GM12878 (cell line): ENCODE data around the gene ITGA3. TPM values are rescaled to one million over a fixed set of nuclear protein-coding genes. Genes with fewer than 3 reads are reported as not detected.

Source experiments
- ATAC-seq: fragments of 200-7000 bp; cut with Tn5 transposase; 3 replicates; pipeline ENCODE4 v1.9.1; 2020; ENCODE audit warnings: mild to moderate bottlenecking, moderate library complexity
- BruUV-seq: library from RNA; stranded (reverse); fragments of 400-500 nt; replicated peaks from 2 replicates; lab custom pipeline; 2021; lab: Mats Ljungman, UMichigan
- CTCF ChIA-PET: fragments of 300-600 bp; sonication (Branson Sonifier 250); formaldehyde crosslinking; extraction: SDS; loops from one replicate; lab custom pipeline; 2021; ENCODE audit warnings: inconsistent platforms; lab: Yijun Ruan, JAX
- POLR2A ChIA-PET: fragments of 350-600 bp; formaldehyde crosslinking; extraction: SDS; loops from one replicate; lab custom pipeline; 2021; ENCODE audit warnings: inconsistent platforms; lab: Charles Lee
- RAD21 ChIA-PET: fragments of 300-600 bp; sonication (Branson Sonifier 250); formaldehyde crosslinking; loops from one replicate; lab custom pipeline; 2023; ENCODE audit warnings: antibody characterized with exemption; ENCODE audit not compliant: unreplicated experiment; lab: Charles Lee
- SMC1A ChIA-PET: fragments of 300-600 bp; sonication (Branson Sonifier 250); formaldehyde crosslinking; loops from one replicate; lab custom pipeline; 2023; ENCODE audit not compliant: unreplicated experiment, uncharacterized antibody; lab: Charles Lee
- DNase-seq: peaks from one replicate; pipeline ENCODE4 v3.0.0-alpha.2; 2011; ENCODE audit warnings: low read depth, low spot score
- FAIRE-seq: peaks from 3 replicates; lab custom pipeline; 2011; peaks lifted over from hg19 to GRCh38; lab: Jason Lieb, UNC
- H2AFZ ChIP-seq: 2 replicates; pipeline ENCODE4 v1.6.0; 2011; ENCODE audit warnings: low read depth, low read length, control low read depth; ENCODE audit not compliant: control insufficient read depth
- H3K27ac ChIP-seq: 2 replicates; pipeline ENCODE4 v1.5.1; 2011; ENCODE audit warnings: control low read depth; ENCODE audit not compliant: control insufficient read depth, insufficient read depth
- H3K27me3 ChIP-seq, 2 experiments: replicated peaks in 1 of 2; 2 replicates each; pipeline versions ENCODE4 v1.6.0 to v1.6.1; 2011; ENCODE audit warnings: low read length in 1 of 2; ENCODE audit not compliant: control insufficient read depth in 2 of 2, insufficient read depth in 2 of 2
- H3K36me3 ChIP-seq, 2 experiments: 2 replicates each; pipeline ENCODE4 v1.5.1; 2011; ENCODE audit warnings: low read length in 1 of 2; ENCODE audit not compliant: control insufficient read depth in 2 of 2, insufficient read depth in 2 of 2
- H3K4me1 ChIP-seq: 2 replicates; pipeline ENCODE4 v1.6.1; 2011; ENCODE audit warnings: mild to moderate bottlenecking, low read length, moderate library complexity, mixed read lengths; ENCODE audit not compliant: control insufficient read depth, insufficient read depth
- H3K4me2 ChIP-seq: 2 replicates; pipeline ENCODE4 v1.6.0; 2011; ENCODE audit warnings: control low read depth; ENCODE audit not compliant: control insufficient read depth, insufficient read depth
- H3K4me3 ChIP-seq: fragments of 200-600 bp; sonication (generic); 2 replicates; pipeline ENCODE4 v1.5.1; 2016
- H3K79me2 ChIP-seq: 2 replicates; pipeline ENCODE4 v1.6.0; 2011; ENCODE audit warnings: low read length; ENCODE audit not compliant: control insufficient read depth, insufficient read depth
- H3K9ac ChIP-seq: 2 replicates; pipeline ENCODE4 v1.8.0; 2011; ENCODE audit warnings: low read length, control low read depth, mixed read lengths; ENCODE audit not compliant: control insufficient read depth, insufficient read depth
- H3K9me3 ChIP-seq: replicated peaks from 3 replicates; pipeline ENCODE4 v1.5.1; 2011; ENCODE audit warnings: mild to moderate bottlenecking, low read length; ENCODE audit not compliant: control insufficient read depth, insufficient read depth
- H4K20me1 ChIP-seq: 2 replicates; pipeline ENCODE4 v1.6.0; 2011; ENCODE audit not compliant: control insufficient read depth, insufficient read depth
- BACH1 ChIP-seq: fragments of 450-650 bp; IDR thresholded peaks from 2 replicates; pipeline ENCODE4 v1.6.1; 2017; ENCODE audit warnings: mild to moderate bottlenecking, borderline replicate concordance
- E2F8 ChIP-seq: fragments of 450-650 bp; IDR thresholded peaks from 2 replicates; pipeline ENCODE4 v1.6.1; 2018; ENCODE audit warnings: mild to moderate bottlenecking, low read depth, moderate library complexity; ENCODE audit not compliant: partially characterized antibody
- ELK1 ChIP-seq: IDR thresholded peaks from 2 replicates; pipeline ENCODE4 v1.6.1; 2012; ENCODE audit warnings: low read depth, low read length, improper control_type of control experiment
- JUNB ChIP-seq: IDR thresholded peaks from 2 replicates; pipeline ENCODE4 v1.6.1; 2016; ENCODE audit warnings: antibody characterized with exemption, mild to moderate bottlenecking
- JUND ChIP-seq: IDR thresholded peaks from 2 replicates; pipeline ENCODE4 v1.6.1; 2012; ENCODE audit warnings: low read depth, mild to moderate bottlenecking, low read length, improper control_type of control experiment, moderate library complexity
- MEF2A ChIP-seq: IDR thresholded peaks from 2 replicates; pipeline ENCODE4 v1.6.1; 2011; ENCODE audit warnings: low read depth, mild to moderate bottlenecking, low read length, moderate library complexity; ENCODE audit not compliant: insufficient read depth
- MLLT1 ChIP-seq: fragments of 450-650 bp; IDR thresholded peaks from 2 replicates; pipeline ENCODE4 v1.6.1; 2016; ENCODE audit warnings: mild to moderate bottlenecking
- MYB ChIP-seq: fragments of 150-350 bp; IDR thresholded peaks from 2 replicates; pipeline ENCODE4 v1.6.1; 2014; ENCODE audit warnings: mild to moderate bottlenecking, low read depth, low read length, borderline replicate concordance
- PAX5 ChIP-seq: IDR thresholded peaks from 2 replicates; pipeline ENCODE4 v1.6.1; 2011; ENCODE audit warnings: low read depth, low read length, borderline replicate concordance
- RAD21 ChIP-seq: IDR thresholded peaks from 2 replicates; pipeline ENCODE4 v1.6.1; 2011; ENCODE audit warnings: mild to moderate bottlenecking, low read depth, low read length, moderate library complexity; ENCODE audit not compliant: insufficient read depth
- RELB ChIP-seq: fragments of 450-650 bp; IDR thresholded peaks from 2 replicates; pipeline ENCODE4 v1.6.1; 2017; ENCODE audit warnings: low read depth, mild to moderate bottlenecking, moderate library complexity
- SKIL ChIP-seq: fragments of 450-650 bp; IDR thresholded peaks from 2 replicates; pipeline ENCODE4 v1.6.1; 2017; ENCODE audit warnings: mild to moderate bottlenecking, low read depth, inconsistent platforms; ENCODE audit not compliant: poor library complexity, severe bottlenecking
- WGBS: methylation state at CpG from one replicate; pipeline ENCODE4 v1.1.6; 2016; ENCODE audit warnings: low lambda C conversion rate; ENCODE audit not compliant: insufficient replicate concordance, insufficient coverage; ENCODE audit errors: missing lambda C conversion rate; 5-methylcytosine and 5-hydroxymethylcytosine counted together
- in situ Hi-C: fragments of 300-500 bp; cut with MboI; formaldehyde crosslinking; loops from 9 replicates; pipeline ENCODE4 v1.14.3; 2018; ENCODE audit warnings: mixed read lengths
- intact Hi-C: fragments of 100-400 bp; cut with micrococcal nuclease; formaldehyde crosslinking; loops from one replicate; pipeline ENCODE4 v1.14.2; 2022; ENCODE audit not compliant: unreplicated experiment
- polyA plus RNA-seq, 11 experiments: library from polyadenylated mRNA; depleted of rRNA in 4 of 11; unstranded in 6 of 11; stranded (reverse) in 5 of 11; fragments of >200 nt; fragmentation: Nextera tagmentation in 4 of 11; fragmentation: Illumina TruSeq in 1 of 11; extraction: Ambion mirVana in 4 of 11; extraction: Trizol in 1 of 11; gene quantifications; 1 replicate in 1 of 11; 2 replicates in 10 of 11; pipeline versions ENCODE4 v1.2.1 to v1.2.3, GENCODE V29; 2011 to 2016; ENCODE audit warnings: inconsistent platforms in 2 of 11, missing spikeins in 2 of 11, low read depth in 1 of 11
- total RNA-seq, 4 experiments: library from RNA; depleted of rRNA in 3 of 4; stranded (reverse); fragments of >200 nt in 3 of 4; fragmentation: Illumina TruSeq in 1 of 4; extraction: Trizol in 1 of 4; gene quantifications; 2 replicates each; pipeline versions ENCODE4 v1.2.1 to v1.2.3, GENCODE V29; 2013 to 2021

The ITGA3 gene
- total and polyA plus RNA-seq, 10 of the 15 experiments (the other 5 are each of a cell fraction or from before 2014, with no cell fraction given) = 0.29 to 13.4 (median 6.6) TPM

- Histone ChIP-seq H4K20me1 (no peaks in the 10 kb centered on the region; the same call in 1 of the 2 replicates), H3K9ac (no peak overlapping the region), H3K79me2 (no peaks in the 10 kb centered on the region), H3K4me1 (peaks cover 5% of the 10 kb centered on the region; the same call in 1 of the 2 replicates), H3K4me2 (no peak overlapping the region), H3K4me3 (no peak overlapping the region), H3K27me3 (no peaks in the 10 kb centered on the region), H3K9me3 (no peaks in the 10 kb centered on the region), H3K27ac (no peak overlapping the region), H3K36me3 (no peaks in the 10 kb centered on the region), H2AFZ (no peak overlapping the region)
- intact Hi-C loops (no loop called here), in situ Hi-C loops (no loop called here)
- no peak for FAIRE-seq
- BruUV-seq = no TSS peak
- DNase-seq = no peak
- SMC1A ChIA-PET = interaction anchor here (3.1 kb wide), 1 partner anchor 36 kb away, joined by 7 read pairs; the partner anchor contains the start of gene PDK2
- RAD21 ChIA-PET = interaction anchor here (1.1 kb wide), 1 partner anchor 29 kb away, joined by 3 read pairs; no protein-coding TSS in a partner anchor
- no peak for ATAC-seq
- POLR2A ChIA-PET = no interaction called here
- 84% methylated on average over 10 of the region's 10 CpGs for WGBS
- CTCF ChIA-PET = interaction anchor here (2.6 to 6.4 kb wide), 3 partner anchors 28 to 60 kb away, joined by 15 to 38 read pairs (median 26); partner anchors contain the start of gene PDK2
- TF ChIP-seq BACH1 = no peak
- no peak for TF ChIP-seq MEF2A
- TF ChIP-seq MYB = no peak
- TF ChIP-seq RAD21 = no peak
- no peak for TF ChIP-seq E2F8
- no peak for TF ChIP-seq MLLT1
- no peak for TF ChIP-seq ELK1
- TF ChIP-seq JUND = no peak
- no peak for TF ChIP-seq PAX5
- no peak for TF ChIP-seq SKIL
- TF ChIP-seq JUNB = no peak
- no peak for TF ChIP-seq RELB
These were observed 2.5 kb downstream of the ITGA3 start for GRCh38 chr17:50058296-50058953.
